H9 (cell line): ENCODE results near the gene HACD1. TPM values are rescaled to one million over a fixed set of nuclear protein-coding genes. Genes with fewer than 3 reads are reported as not detected.

Source experiments
- DNase-seq: peaks from one replicate; pipeline ENCODE4 v3.0.0-alpha.2; 2017
- H2AFZ ChIP-seq: one replicate; pipeline ENCODE4 v1.6.1; 2013; ENCODE audit warnings: mild to moderate bottlenecking, low read length, control low read depth, moderate library complexity
- H2AK5ac ChIP-seq: 2 replicates; pipeline ENCODE4 v1.6.1; 2013; ENCODE audit warnings: low read length, control low read depth, mixed read lengths; ENCODE audit not compliant: insufficient read length
- H2BK120ac ChIP-seq: one replicate; pipeline ENCODE4 v1.6.1; 2013; ENCODE audit warnings: low read depth, mild to moderate bottlenecking, low read length, control low read depth, inconsistent platforms; ENCODE audit not compliant: poor library complexity, severe bottlenecking
- H2BK12ac ChIP-seq: 2 replicates; pipeline ENCODE4 v1.6.1; 2013; ENCODE audit warnings: low read length, control low read depth, mixed read lengths, low read depth; ENCODE audit not compliant: insufficient read length
- H2BK15ac ChIP-seq: 2 replicates; pipeline ENCODE4 v1.6.1; 2013; ENCODE audit warnings: low read depth, low read length, control low read depth
- H2BK20ac ChIP-seq: one replicate; pipeline ENCODE4 v1.6.1; 2013; ENCODE audit warnings: low read depth, mild to moderate bottlenecking, low read length, control low read depth, inconsistent platforms; ENCODE audit not compliant: poor library complexity, severe bottlenecking
- H2BK5ac ChIP-seq: 2 replicates; pipeline ENCODE4 v1.6.1; 2013; ENCODE audit warnings: low read length, control low read depth, mixed read lengths; ENCODE audit not compliant: insufficient read length
- H3K14ac ChIP-seq: 2 replicates; pipeline ENCODE4 v1.6.1; 2013; ENCODE audit warnings: low read length, control low read depth; ENCODE audit not compliant: insufficient read depth
- H3K18ac ChIP-seq: 2 replicates; pipeline ENCODE4 v1.6.1; 2013; ENCODE audit warnings: low read depth, mild to moderate bottlenecking, mixed read lengths, low read length, control low read depth; ENCODE audit not compliant: insufficient read length
- H3K23ac ChIP-seq: 2 replicates; pipeline ENCODE4 v1.6.1; 2013; ENCODE audit warnings: low read length, control low read depth, mixed read lengths, low read depth; ENCODE audit not compliant: insufficient read length
- H3K23me2 ChIP-seq: 2 replicates; pipeline ENCODE4 v1.6.1; 2013; ENCODE audit warnings: low read depth, mild to moderate bottlenecking, mixed read lengths, low read length, control low read depth; ENCODE audit not compliant: insufficient read length, poor library complexity, severe bottlenecking
- H3K27ac ChIP-seq: 2 replicates; pipeline ENCODE4 v1.5.1; 2013; ENCODE audit warnings: low read length, control low read depth, mixed read lengths, low read depth; ENCODE audit not compliant: insufficient read length
- H3K27me3 ChIP-seq: 2 replicates; pipeline ENCODE4 v1.6.1; 2013; ENCODE audit warnings: low read length, control low read depth, inconsistent platforms; ENCODE audit not compliant: insufficient read depth
- H3K4ac ChIP-seq: 2 replicates; pipeline ENCODE4 v1.6.1; 2013; ENCODE audit warnings: low read depth, mild to moderate bottlenecking, control low read depth, inconsistent platforms, low read length, moderate library complexity
- H3K4me1 ChIP-seq: 2 replicates; pipeline ENCODE4 v1.6.1; 2013; ENCODE audit warnings: low read length, control low read depth, inconsistent platforms; ENCODE audit not compliant: insufficient read depth
- H3K4me2 ChIP-seq: 2 replicates; pipeline ENCODE4 v1.6.1; 2013; ENCODE audit warnings: low read length, control low read depth, mixed read lengths; ENCODE audit not compliant: insufficient read length, insufficient read depth
- H3K56ac ChIP-seq: 2 replicates; pipeline ENCODE4 v1.6.1; 2013; ENCODE audit warnings: low read depth, mild to moderate bottlenecking, mixed read lengths, low read length, control low read depth; ENCODE audit not compliant: insufficient read length
- H3K79me1 ChIP-seq: 2 replicates; pipeline ENCODE4 v1.6.1; 2013; ENCODE audit warnings: low read depth, mild to moderate bottlenecking, moderate library complexity, low read length, control low read depth, inconsistent platforms; ENCODE audit not compliant: insufficient read depth, poor library complexity, severe bottlenecking
- H3K79me2 ChIP-seq: 2 replicates; pipeline ENCODE4 v1.6.1; 2013; ENCODE audit warnings: low read length, control low read depth, inconsistent platforms; ENCODE audit not compliant: insufficient read depth
- H3K9ac ChIP-seq: 2 replicates; pipeline ENCODE4 v1.6.1; 2013; ENCODE audit warnings: low read length, control low read depth, mixed read lengths; ENCODE audit not compliant: insufficient read length; ENCODE audit errors: extremely low read depth
- H3K9me3 ChIP-seq: one replicate; pipeline ENCODE4 v1.6.1; 2013; ENCODE audit warnings: low read depth, low read length, inconsistent platforms; ENCODE audit not compliant: control insufficient read depth
- H3T11ph ChIP-seq: one replicate; pipeline ENCODE4 v1.6.1; 2013; ENCODE audit warnings: mild to moderate bottlenecking, low read length, control low read depth, inconsistent platforms
- H4K20me1 ChIP-seq: one replicate; pipeline ENCODE4 v1.6.1; 2013; ENCODE audit not compliant: control insufficient read depth, insufficient read length, insufficient read depth
- H4K5ac ChIP-seq: 2 replicates; pipeline ENCODE4 v1.6.1; 2013; ENCODE audit warnings: low read depth, mild to moderate bottlenecking, mixed read lengths, low read length, control low read depth; ENCODE audit not compliant: insufficient read length
- H4K8ac ChIP-seq: replicated peaks from 2 replicates; pipeline ENCODE4 v1.6.1; 2013; ENCODE audit warnings: low read length, control low read depth, mixed read lengths, low read depth; ENCODE audit not compliant: insufficient read length
- H4K91ac ChIP-seq: 2 replicates; pipeline ENCODE4 v1.6.1; 2013; ENCODE audit warnings: low read depth, mild to moderate bottlenecking, moderate library complexity, mixed read lengths, low read length, control low read depth; ENCODE audit not compliant: insufficient read length
- H3K27ac Mint-ChIP-seq, 3 experiments: 2 replicates in 2 of 3; 3 replicates in 1 of 3; pipeline ENCODE4 v1.8.0; 2020 to 2021; ENCODE audit warnings: mixed read lengths in 3 of 3, mild to moderate bottlenecking in 1 of 3, moderate library complexity in 1 of 3
- H3K27me3 Mint-ChIP-seq: 2 replicates; pipeline ENCODE4 v1.8.0; 2021; ENCODE audit warnings: low read depth, mild to moderate bottlenecking, moderate library complexity, mixed read lengths
- H3K36me3 Mint-ChIP-seq, 3 experiments: 2 replicates in 2 of 3; 3 replicates in 1 of 3; pipeline ENCODE4 v1.8.0; 2020 to 2021; ENCODE audit warnings: low read depth in 3 of 3, mixed read lengths in 3 of 3; ENCODE audit not compliant: insufficient read depth in 1 of 3
- H3K4me1 Mint-ChIP-seq, 2 experiments: 2 replicates each; pipeline ENCODE4 v1.8.0; 2020; ENCODE audit warnings: mixed read lengths in 2 of 2
- H3K4me3 Mint-ChIP-seq, 2 experiments: 2 replicates in 1 of 2; 3 replicates in 1 of 2; pipeline ENCODE4 v1.8.0; 2020 to 2021; ENCODE audit warnings: mild to moderate bottlenecking in 2 of 2, mixed read lengths in 2 of 2, moderate library complexity in 1 of 2
- H3K9me3 Mint-ChIP-seq, 2 experiments: 2 replicates in 1 of 2; 3 replicates in 1 of 2; pipeline ENCODE4 v1.8.0; 2020; ENCODE audit warnings: mild to moderate bottlenecking in 2 of 2, mixed read lengths in 2 of 2, moderate library complexity in 1 of 2
- CTCF ChIP-seq: fragments of 200-600 bp; sonication (generic); conservative IDR thresholded peaks from 3 replicates; pipeline ENCODE4 v1.8.0; 2021; ENCODE audit warnings: antibody characterized with exemption, mild to moderate bottlenecking
- WGBS: extraction: QIAGEN DNeasy Blood & Tissue Kit; methylation state at CpG from one replicate; pipeline ENCODE4 v1.1.7; 2013; ENCODE audit warnings: missing lambda C conversion rate, low lambda C conversion rate, mixed read lengths; ENCODE audit not compliant: insufficient read length; ENCODE audit errors: extremely low coverage; 5-methylcytosine and 5-hydroxymethylcytosine counted together
- total RNA-seq: library from RNA; stranded (reverse); gene quantifications from 2 replicates; pipeline ENCODE4 v1.2.1, GENCODE V29; 2021

Gene HACD1
- total RNA-seq, 1 experiment from 2014 or later: 25.0 TPM

GRCh38 chr10:17648243-17649035 lies 31.3 kb upstream of the HACD1 start:
- Mint-ChIP-seq H3K27ac (0 out of 7 replicates have a peak overlapping the region, but pooled peaks of 1 of the 3 experiments have one; percentile 12), H3K4me3 (no peak overlapping the region), H3K36me3 (peaks cover 24 to 29% (median 29%) of the 10 kb centered on the region in 3 experiments), H3K4me1 (peaks cover 33 to 43% of the 10 kb centered on the region in 2 experiments), H3K27me3 (no peaks in the 10 kb centered on the region), H3K9me3 (peaks cover 10 to 17% of the 10 kb centered on the region in 2 experiments)
- H3K4me1 ChIP-seq: peaks cover 3% of the 10 kb centered on the region; the same call in 1 of the 2 replicates
- H3K14ac ChIP-seq: no peak overlapping the region
- H2BK5ac ChIP-seq: no peak overlapping the region
- no peak overlapping the region for H2BK20ac ChIP-seq
- H3K18ac ChIP-seq: no peak overlapping the region
- H2AK5ac ChIP-seq: no peak overlapping the region
- no peak overlapping the region for H2BK12ac ChIP-seq
- no peak overlapping the region for H2BK15ac ChIP-seq
- H4K5ac ChIP-seq: no peak overlapping the region
- no peak overlapping the region for H3K27ac ChIP-seq
- H3K79me1 ChIP-seq: peaks cover 8% of the 10 kb centered on the region
- no peak overlapping the region for H2BK120ac ChIP-seq
- H3K23me2 ChIP-seq: peaks cover 8% of the 10 kb centered on the region
- no peak for TF ChIP-seq CTCF
- H3K23ac ChIP-seq: no peak overlapping the region
- no peak overlapping the region for H2AFZ ChIP-seq
- no peak overlapping the region for H4K8ac ChIP-seq
- peaks cover 37% of the 10 kb centered on the region for H3K79me2 ChIP-seq
- H3T11ph ChIP-seq: no peak overlapping the region
- H3K9me3 ChIP-seq: peaks cover 9% of the 10 kb centered on the region
- no peak for DNase-seq
- no peaks in the 10 kb centered on the region for H4K20me1 ChIP-seq
- H3K4ac ChIP-seq: no peak overlapping the region
- H3K9ac ChIP-seq: no peak overlapping the region
- no peak overlapping the region for H3K4me2 ChIP-seq
- H3K56ac ChIP-seq: no peak overlapping the region
- H3K27me3 ChIP-seq: no peaks in the 10 kb centered on the region
- peak overlapping the region; percentile 10 for H4K91ac ChIP-seq
- WGBS: no CpG with 5 or more reads among the region's 10 CpGs
